Hepatocyte (in vitro differentiated cells): ENCODE results near the gene STIMATE.

Experiments used
- EZH2phosphoT487 ChIP-seq: fragments of 200-600 bp; sonication (generic); IDR thresholded peaks from one replicate; pipeline ENCODE4 v1.6.1; 2018; ENCODE audit warnings: antibody characterized with exemption, mild to moderate bottlenecking, low read depth, moderate library complexity; ENCODE audit not compliant: unreplicated experiment, severe bottlenecking
- TF ChIP-seq, protein P1 (sequence below): fragments of 200-600 bp; sonication (generic); IDR thresholded peaks from 2 replicates; pipeline ENCODE4 v1.5.1; 2016; ENCODE audit warnings: antibody characterized with exemption, mild to moderate bottlenecking; ENCODE audit not compliant: poor library complexity

DNA sequence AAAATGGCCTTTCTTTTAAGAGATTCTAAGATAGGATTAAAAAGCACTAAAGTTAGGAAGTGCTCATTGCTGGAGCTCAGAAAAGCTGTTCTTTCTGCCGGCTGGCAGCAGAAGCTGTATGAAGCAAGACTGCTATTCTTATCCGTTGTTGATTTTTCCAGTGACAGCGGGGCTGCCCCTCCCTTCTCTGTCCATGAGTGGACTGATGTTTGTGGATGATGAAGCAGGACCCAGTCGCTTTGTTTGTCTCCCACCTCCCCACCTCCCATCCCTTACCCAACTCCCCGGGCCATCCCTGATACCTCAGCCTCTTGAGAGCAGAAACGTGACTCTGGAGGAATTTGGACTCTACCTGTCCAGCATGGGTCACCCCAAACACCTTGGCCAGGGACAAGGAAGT lies 52.2 kb downstream of the STIMATE start:
- TF ChIP-seq, protein P1, sequence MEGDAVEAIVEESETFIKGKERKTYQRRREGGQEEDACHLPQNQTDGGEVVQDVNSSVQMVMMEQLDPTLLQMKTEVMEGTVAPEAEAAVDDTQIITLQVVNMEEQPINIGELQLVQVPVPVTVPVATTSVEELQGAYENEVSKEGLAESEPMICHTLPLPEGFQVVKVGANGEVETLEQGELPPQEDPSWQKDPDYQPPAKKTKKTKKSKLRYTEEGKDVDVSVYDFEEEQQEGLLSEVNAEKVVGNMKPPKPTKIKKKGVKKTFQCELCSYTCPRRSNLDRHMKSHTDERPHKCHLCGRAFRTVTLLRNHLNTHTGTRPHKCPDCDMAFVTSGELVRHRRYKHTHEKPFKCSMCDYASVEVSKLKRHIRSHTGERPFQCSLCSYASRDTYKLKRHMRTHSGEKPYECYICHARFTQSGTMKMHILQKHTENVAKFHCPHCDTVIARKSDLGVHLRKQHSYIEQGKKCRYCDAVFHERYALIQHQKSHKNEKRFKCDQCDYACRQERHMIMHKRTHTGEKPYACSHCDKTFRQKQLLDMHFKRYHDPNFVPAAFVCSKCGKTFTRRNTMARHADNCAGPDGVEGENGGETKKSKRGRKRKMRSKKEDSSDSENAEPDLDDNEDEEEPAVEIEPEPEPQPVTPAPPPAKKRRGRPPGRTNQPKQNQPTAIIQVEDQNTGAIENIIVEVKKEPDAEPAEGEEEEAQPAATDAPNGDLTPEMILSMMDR, result no peak
- TF ChIP-seq EZH2phosphoT487, result no peak
